Vagina (tissue), 2 donors: ENCODE measurements around the gene GKN2.

ENCODE experiments used
- POLR2A ChIP-seq, 2 donors: fragments of 450-650 bp; IDR thresholded peaks; one replicate each; pipeline ENCODE4 v1.6.1; 2017; ENCODE audit warnings: antibody characterized with exemption in 2 of 2, mild to moderate bottlenecking in 2 of 2, moderate library complexity in 2 of 2
- TF ChIP-seq, protein P1 (sequence below), 3 experiments: fragments of 450-650 bp in 2 of 3; fragments of 200-600 bp in 1 of 3; sonication (generic) in 1 of 3; IDR thresholded peaks; one replicate each; pipeline ENCODE4 v1.5.1; 2017 to 2019; ENCODE audit warnings: antibody characterized with exemption in 3 of 3, mild to moderate bottlenecking in 2 of 3, moderate library complexity in 2 of 3

DNA sequence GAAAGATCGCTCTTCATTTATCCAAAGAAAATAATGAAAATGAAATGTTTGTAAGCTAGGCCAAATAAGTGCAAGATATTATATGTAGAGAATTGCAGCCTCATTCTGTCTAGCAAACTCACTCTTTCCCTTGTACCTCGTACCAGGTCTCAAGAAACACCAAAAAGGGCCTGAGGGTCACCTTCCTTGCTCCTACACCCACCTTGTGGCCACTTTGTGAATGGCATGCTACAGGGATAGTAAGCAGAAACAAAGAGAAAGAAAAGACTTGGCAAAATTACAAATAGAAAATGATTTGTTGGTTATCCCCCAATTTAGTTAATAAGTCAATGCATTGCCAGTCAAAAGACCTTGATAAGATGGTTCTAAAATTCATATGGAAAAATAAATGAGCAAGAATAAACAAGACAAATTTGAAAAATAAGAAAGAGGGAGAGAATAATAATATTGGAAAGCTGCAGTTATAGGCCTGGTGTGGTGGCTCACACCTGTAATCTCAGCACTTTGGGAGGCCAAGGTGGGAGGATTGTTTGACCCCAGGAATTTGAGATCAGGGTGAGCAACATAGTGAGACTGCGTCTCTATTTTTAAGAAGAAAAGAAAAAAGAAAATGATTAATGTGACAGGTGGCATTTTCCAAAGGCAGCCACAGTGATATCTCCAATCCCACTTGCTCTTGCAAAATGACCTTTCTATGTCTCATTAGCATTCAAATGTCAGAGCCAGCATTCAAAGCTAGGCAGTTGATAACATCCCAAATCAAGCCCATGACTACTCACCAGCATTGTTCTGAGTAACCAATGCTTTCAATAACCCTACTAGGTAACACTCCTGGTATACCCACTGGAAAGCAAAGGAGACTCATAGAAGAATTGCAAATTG lies 42.7 kb downstream of the GKN2 start:
- no peak for TF ChIP-seq POLR2A (IDR thresholded peaks at IDR 0.05)
- TF ChIP-seq, protein P1, sequence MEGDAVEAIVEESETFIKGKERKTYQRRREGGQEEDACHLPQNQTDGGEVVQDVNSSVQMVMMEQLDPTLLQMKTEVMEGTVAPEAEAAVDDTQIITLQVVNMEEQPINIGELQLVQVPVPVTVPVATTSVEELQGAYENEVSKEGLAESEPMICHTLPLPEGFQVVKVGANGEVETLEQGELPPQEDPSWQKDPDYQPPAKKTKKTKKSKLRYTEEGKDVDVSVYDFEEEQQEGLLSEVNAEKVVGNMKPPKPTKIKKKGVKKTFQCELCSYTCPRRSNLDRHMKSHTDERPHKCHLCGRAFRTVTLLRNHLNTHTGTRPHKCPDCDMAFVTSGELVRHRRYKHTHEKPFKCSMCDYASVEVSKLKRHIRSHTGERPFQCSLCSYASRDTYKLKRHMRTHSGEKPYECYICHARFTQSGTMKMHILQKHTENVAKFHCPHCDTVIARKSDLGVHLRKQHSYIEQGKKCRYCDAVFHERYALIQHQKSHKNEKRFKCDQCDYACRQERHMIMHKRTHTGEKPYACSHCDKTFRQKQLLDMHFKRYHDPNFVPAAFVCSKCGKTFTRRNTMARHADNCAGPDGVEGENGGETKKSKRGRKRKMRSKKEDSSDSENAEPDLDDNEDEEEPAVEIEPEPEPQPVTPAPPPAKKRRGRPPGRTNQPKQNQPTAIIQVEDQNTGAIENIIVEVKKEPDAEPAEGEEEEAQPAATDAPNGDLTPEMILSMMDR (IDR thresholded peaks at IDR 0.05), result peak; percentile 65 to 92 (median 88)
